HepG2 (cell line): Measurements from ENCODE around the gene CES3. TPM values are rescaled to one million over a fixed set of nuclear protein-coding genes. Genes with fewer than 3 reads are reported as not detected.

Experiments used
- FOXK2 ChIP-seq: fragments of 450-650 bp; IDR thresholded peaks from 2 replicates; pipeline ENCODE4 v1.6.1; 2016
- HNRNPH1 ChIP-seq: fragments of 200-400 bp; formaldehyde crosslinking; optimal IDR thresholded peaks from 2 replicates; pipeline ENCODE3; 2017; ENCODE audit warnings: mild to moderate bottlenecking, low read depth, low read length
- JUN ChIP-seq: sonication (generic); formaldehyde crosslinking; IDR thresholded peaks from 2 replicates; pipeline ENCODE4 v1.4.0; 2020; ENCODE audit warnings: mild to moderate bottlenecking, missing genetic modification reagents
- KAT2B ChIP-seq: fragments of 150-350 bp; IDR thresholded peaks from 2 replicates; pipeline ENCODE4 v1.6.1; 2014; ENCODE audit warnings: low read depth, low read length, borderline replicate concordance
- KDM5B ChIP-seq: sonication (generic); formaldehyde crosslinking; IDR thresholded peaks from 2 replicates; pipeline ENCODE4 v1.4.0; 2020; ENCODE audit warnings: missing genetic modification reagents, mild to moderate bottlenecking, borderline replicate concordance
- MXD4 ChIP-seq: IDR thresholded peaks from 2 replicates; pipeline ENCODE4 v1.6.1; 2016; ENCODE audit warnings: mild to moderate bottlenecking, missing biosample characterization, missing genetic modification reagents
- RAD21 ChIP-seq: fragments of 450-650 bp; formaldehyde crosslinking; IDR thresholded peaks from 2 replicates; pipeline ENCODE4 v1.5.0; 2020; ENCODE audit warnings: mild to moderate bottlenecking
- SALL2 ChIP-seq: sonication (generic); formaldehyde crosslinking; IDR thresholded peaks from 2 replicates; pipeline ENCODE4 v1.8.1; 2023; ENCODE audit warnings: mild to moderate bottlenecking, missing genetic modification reagents, inconsistent platforms
- TOPORS ChIP-seq: sonication (generic); formaldehyde crosslinking; IDR thresholded peaks from 2 replicates; pipeline ENCODE4 v1.8.0; 2023; ENCODE audit warnings: mild to moderate bottlenecking, missing genetic modification reagents
- ZBTB1 ChIP-seq: sonication (generic); formaldehyde crosslinking; IDR thresholded peaks from 2 replicates; pipeline ENCODE4 v1.4.0; 2020; ENCODE audit warnings: missing genetic modification reagents, borderline replicate concordance
- ZBTB3 ChIP-seq: sonication (generic); formaldehyde crosslinking; IDR thresholded peaks from 2 replicates; pipeline ENCODE4 v1.4.0; 2020; ENCODE audit warnings: low read depth, mild to moderate bottlenecking, moderate library complexity, missing genetic modification reagents, borderline replicate concordance
- ZNF10 ChIP-seq: sonication (generic); formaldehyde crosslinking; IDR thresholded peaks from 2 replicates; pipeline ENCODE4 v1.4.0; 2020; ENCODE audit warnings: mild to moderate bottlenecking, low read depth, missing genetic modification reagents, borderline replicate concordance
- ZNF12 ChIP-seq: sonication (generic); formaldehyde crosslinking; IDR thresholded peaks from 2 replicates; pipeline ENCODE4 v1.5.0; 2020; ENCODE audit warnings: missing genetic modification reagents
- ZNF124 ChIP-seq: sonication (generic); formaldehyde crosslinking; IDR thresholded peaks from 2 replicates; pipeline ENCODE4 v1.4.0; 2020; ENCODE audit warnings: missing genetic modification reagents
- ZNF567 ChIP-seq: sonication (generic); formaldehyde crosslinking; IDR thresholded peaks from 2 replicates; pipeline ENCODE4 v1.8.1; 2023; ENCODE audit warnings: mild to moderate bottlenecking, missing genetic modification reagents, borderline replicate concordance
- ZNF788 ChIP-seq: sonication (generic); formaldehyde crosslinking; IDR thresholded peaks from 2 replicates; pipeline ENCODE4 v1.5.0; 2020; ENCODE audit warnings: mild to moderate bottlenecking, missing genetic modification reagents, borderline replicate concordance
- polyA plus RNA-seq, 8 experiments: library from polyadenylated mRNA; depleted of rRNA in 3 of 8; stranded (reverse) in 7 of 8; unstranded in 1 of 8; fragments of >200 nt; fragmentation: Illumina TruSeq in 4 of 8; extraction: Trizol in 4 of 8; gene quantifications; 2 replicates each; pipeline versions ENCODE4 v1.2.1 to v1.2.3, GENCODE V29; 2011 to 2016; ENCODE audit warnings: low read depth in 4 of 8, missing spikeins in 1 of 8, mixed read lengths in 1 of 8; ENCODE audit not compliant: insufficient read depth in 1 of 8
- total RNA-seq, 5 experiments: library from RNA; depleted of rRNA; stranded (reverse); fragments of >200 nt; fragmentation: Illumina TruSeq; extraction: Trizol; gene quantifications; 2 replicates each; pipeline ENCODE4 v1.2.3, GENCODE V29; 2016; ENCODE audit warnings: low read depth in 1 of 5
- TF ChIP-seq, protein P1 (sequence below): sonication (generic); formaldehyde crosslinking; IDR thresholded peaks from 2 replicates; pipeline ENCODE4 v1.8.0; 2022; ENCODE audit warnings: low read depth, missing genetic modification reagents
- TF ChIP-seq, protein P2 (sequence below), 2 experiments: fragments of 450-650 bp in 1 of 2; sonication (generic) in 1 of 2; formaldehyde crosslinking; IDR thresholded peaks; 2 replicates each; pipeline versions ENCODE4 v1.5.0 to v1.8.0; 2020 to 2022; ENCODE audit warnings: mild to moderate bottlenecking in 1 of 2, missing genetic modification reagents in 1 of 2
- TF ChIP-seq, protein P3 (sequence below): sonication (generic); formaldehyde crosslinking; IDR thresholded peaks from 2 replicates; pipeline ENCODE4 v1.9.0; 2022; ENCODE audit warnings: missing genetic modification reagents, mild to moderate bottlenecking, borderline replicate concordance
- TF ChIP-seq, protein P4 (sequence below): sonication (generic); formaldehyde crosslinking; IDR thresholded peaks from 2 replicates; pipeline ENCODE4 v1.5.0; 2020; ENCODE audit warnings: mild to moderate bottlenecking, missing genetic modification reagents
- TF ChIP-seq, protein P5 (sequence below): sonication (generic); formaldehyde crosslinking; IDR thresholded peaks from 2 replicates; pipeline ENCODE4 v1.8.0; 2022; ENCODE audit warnings: missing genetic modification reagents, mild to moderate bottlenecking, moderate library complexity, borderline replicate concordance

CES3 gene
- total and polyA plus RNA-seq, 2 of the 13 experiments (the other 11 are each of a cell fraction or from before 2014, with no cell fraction given), result 6.6 to 17.4 TPM

DNA sequence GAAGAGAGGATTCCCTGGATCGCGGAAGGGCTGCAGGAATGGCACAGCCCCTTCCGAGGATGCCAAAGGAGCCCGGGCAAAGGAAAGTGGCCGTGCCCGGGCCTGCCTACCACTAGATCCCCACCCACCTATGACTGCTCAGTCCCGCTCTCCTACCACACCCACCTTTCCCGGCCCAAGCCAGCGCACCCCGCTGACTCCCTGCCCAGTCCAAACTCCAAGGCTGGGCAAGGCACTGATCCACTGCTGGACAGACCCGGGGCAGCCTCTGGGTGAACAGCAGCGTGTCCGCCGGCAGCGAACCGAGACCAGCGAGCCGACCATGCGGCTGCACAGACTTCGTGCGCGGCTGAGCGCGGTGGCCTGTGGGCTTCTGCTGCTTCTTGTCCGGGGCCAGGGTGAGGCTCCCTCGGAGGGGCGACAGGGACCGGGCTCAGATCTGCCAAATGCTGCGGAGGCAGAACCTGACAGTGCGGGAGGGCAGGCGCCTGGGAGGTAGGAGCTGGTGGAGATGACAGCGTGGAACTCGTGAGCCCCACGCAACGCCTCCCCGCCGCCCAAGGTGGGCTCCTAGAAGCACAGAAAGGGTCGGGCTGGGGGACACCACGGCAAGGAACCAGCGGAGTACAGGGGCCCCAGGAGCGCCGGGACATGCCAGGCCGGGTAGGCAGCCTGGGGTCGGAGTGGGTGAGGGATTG is 25.6 kb upstream of the CES3 start, which contains the start of gene CES2 (continued):
- TF ChIP-seq, protein P1, sequence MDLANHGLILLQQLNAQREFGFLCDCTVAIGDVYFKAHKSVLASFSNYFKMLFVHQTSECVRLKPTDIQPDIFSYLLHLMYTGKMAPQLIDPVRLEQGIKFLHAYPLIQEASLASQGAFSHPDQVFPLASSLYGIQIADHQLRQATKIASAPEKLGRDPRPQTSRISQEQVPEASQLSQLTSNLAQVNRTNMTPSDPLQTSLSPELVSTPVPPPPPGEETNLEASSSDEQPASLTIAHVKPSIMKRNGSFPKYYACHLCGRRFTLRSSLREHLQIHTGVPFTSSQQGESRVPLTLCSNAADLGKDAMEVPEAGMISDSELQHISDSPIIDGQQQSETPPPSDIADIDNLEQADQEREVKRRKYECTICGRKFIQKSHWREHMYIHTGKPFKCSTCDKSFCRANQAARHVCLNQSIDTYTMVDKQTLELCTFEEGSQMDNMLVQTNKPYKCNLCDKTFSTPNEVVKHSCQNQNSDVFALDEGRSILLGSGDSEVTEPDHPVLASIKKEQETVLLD (CRISPR knock-in tag), result peak; percentile 57
- TF ChIP-seq, protein P2, sequence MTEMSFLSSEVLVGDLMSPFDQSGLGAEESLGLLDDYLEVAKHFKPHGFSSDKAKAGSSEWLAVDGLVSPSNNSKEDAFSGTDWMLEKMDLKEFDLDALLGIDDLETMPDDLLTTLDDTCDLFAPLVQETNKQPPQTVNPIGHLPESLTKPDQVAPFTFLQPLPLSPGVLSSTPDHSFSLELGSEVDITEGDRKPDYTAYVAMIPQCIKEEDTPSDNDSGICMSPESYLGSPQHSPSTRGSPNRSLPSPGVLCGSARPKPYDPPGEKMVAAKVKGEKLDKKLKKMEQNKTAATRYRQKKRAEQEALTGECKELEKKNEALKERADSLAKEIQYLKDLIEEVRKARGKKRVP (CRISPR knock-in tag; IDR thresholded peaks at IDR 0.05), result peak in 1 of 2 experiments; percentile 38; a peak in 1 of 4 replicates
- TF ChIP-seq JUN (CRISPR knock-in tag), result no peak
- TF ChIP-seq, protein P3, sequence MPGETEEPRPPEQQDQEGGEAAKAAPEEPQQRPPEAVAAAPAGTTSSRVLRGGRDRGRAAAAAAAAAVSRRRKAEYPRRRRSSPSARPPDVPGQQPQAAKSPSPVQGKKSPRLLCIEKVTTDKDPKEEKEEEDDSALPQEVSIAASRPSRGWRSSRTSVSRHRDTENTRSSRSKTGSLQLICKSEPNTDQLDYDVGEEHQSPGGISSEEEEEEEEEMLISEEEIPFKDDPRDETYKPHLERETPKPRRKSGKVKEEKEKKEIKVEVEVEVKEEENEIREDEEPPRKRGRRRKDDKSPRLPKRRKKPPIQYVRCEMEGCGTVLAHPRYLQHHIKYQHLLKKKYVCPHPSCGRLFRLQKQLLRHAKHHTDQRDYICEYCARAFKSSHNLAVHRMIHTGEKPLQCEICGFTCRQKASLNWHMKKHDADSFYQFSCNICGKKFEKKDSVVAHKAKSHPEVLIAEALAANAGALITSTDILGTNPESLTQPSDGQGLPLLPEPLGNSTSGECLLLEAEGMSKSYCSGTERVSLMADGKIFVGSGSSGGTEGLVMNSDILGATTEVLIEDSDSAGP (CRISPR knock-in tag), result peak; percentile 72
- TF ChIP-seq ZNF124 (CRISPR knock-in tag), result no peak
- TF ChIP-seq FOXK2, result no peak
- no peak for TF ChIP-seq ZBTB3 (CRISPR knock-in tag)
- peak; percentile 94 for TF ChIP-seq ZNF788
- TF ChIP-seq, protein P4, sequence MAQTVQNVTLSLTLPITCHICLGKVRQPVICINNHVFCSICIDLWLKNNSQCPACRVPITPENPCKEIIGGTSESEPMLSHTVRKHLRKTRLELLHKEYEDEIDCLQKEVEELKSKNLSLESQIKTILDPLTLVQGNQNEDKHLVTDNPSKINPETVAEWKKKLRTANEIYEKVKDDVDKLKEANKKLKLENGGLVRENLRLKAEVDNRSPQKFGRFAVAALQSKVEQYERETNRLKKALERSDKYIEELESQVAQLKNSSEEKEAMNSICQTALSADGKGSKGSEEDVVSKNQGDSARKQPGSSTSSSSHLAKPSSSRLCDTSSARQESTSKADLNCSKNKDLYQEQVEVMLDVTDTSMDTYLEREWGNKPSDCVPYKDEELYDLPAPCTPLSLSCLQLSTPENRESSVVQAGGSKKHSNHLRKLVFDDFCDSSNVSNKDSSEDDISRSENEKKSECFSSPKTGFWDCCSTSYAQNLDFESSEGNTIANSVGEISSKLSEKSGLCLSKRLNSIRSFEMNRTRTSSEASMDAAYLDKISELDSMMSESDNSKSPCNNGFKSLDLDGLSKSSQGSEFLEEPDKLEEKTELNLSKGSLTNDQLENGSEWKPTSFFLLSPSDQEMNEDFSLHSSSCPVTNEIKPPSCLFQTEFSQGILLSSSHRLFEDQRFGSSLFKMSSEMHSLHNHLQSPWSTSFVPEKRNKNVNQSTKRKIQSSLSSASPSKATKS (CRISPR knock-in tag), result no peak
- TF ChIP-seq, protein P5, sequence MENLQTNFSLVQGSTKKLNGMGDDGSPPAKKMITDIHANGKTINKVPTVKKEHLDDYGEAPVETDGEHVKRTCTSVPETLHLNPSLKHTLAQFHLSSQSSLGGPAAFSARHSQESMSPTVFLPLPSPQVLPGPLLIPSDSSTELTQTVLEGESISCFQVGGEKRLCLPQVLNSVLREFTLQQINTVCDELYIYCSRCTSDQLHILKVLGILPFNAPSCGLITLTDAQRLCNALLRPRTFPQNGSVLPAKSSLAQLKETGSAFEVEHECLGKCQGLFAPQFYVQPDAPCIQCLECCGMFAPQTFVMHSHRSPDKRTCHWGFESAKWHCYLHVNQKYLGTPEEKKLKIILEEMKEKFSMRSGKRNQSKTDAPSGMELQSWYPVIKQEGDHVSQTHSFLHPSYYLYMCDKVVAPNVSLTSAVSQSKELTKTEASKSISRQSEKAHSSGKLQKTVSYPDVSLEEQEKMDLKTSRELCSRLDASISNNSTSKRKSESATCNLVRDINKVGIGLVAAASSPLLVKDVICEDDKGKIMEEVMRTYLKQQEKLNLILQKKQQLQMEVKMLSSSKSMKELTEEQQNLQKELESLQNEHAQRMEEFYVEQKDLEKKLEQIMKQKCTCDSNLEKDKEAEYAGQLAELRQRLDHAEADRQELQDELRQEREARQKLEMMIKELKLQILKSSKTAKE (CRISPR knock-in tag), result peak; percentile 62; the same call in 1 of the 2 replicates
- TF ChIP-seq KAT2B, result no peak
- no peak; the same call in 1 of the 2 replicates for TF ChIP-seq ZNF12
- TF ChIP-seq RAD21 (CRISPR knock-in tag), result no peak
- TF ChIP-seq ZNF567 (CRISPR knock-in tag), result peak; percentile 98
- TF ChIP-seq TOPORS (CRISPR knock-in tag), result peak; percentile 92
- peak; percentile 83; the same call in 1 of the 2 replicates for TF ChIP-seq MXD4 (CRISPR knock-in tag)
- no peak for TF ChIP-seq ZNF10 (CRISPR knock-in tag)
- no peak for TF ChIP-seq HNRNPH1
- peak; percentile 92; the same call in 1 of the 2 replicates for TF ChIP-seq KDM5B
- TF ChIP-seq SALL2 (CRISPR knock-in tag), result peak; percentile 88; the same call in 1 of the 2 replicates
- TF ChIP-seq ZBTB1 (CRISPR knock-in tag), result 0 out of 2 replicates have a peak, but pooled peaks have one; percentile 68
